Mammary epithelial cell (primary cell): Measurements from ENCODE around the gene COL4A4.

Experiments used
- EZH2 ChIP-seq: IDR thresholded peaks from 2 replicates; pipeline ENCODE4 v1.6.1; 2012; ENCODE audit warnings: low read length, inconsistent platforms, borderline replicate concordance
- TF ChIP-seq, protein P1 (sequence below), 2 donors: IDR thresholded peaks in 1 of 2; conservative IDR thresholded peaks in 1 of 2; 2 replicates each; pipeline ENCODE4 v1.5.1; 2011 to 2012; ENCODE audit warnings: inconsistent platforms in 2 of 2, low read length in 2 of 2, mild to moderate bottlenecking in 2 of 2, control low read depth in 1 of 2, low read depth in 1 of 2; ENCODE audit not compliant: insufficient read depth in 1 of 2; ENCODE audit errors: extremely low read depth in 1 of 2

DNA sequence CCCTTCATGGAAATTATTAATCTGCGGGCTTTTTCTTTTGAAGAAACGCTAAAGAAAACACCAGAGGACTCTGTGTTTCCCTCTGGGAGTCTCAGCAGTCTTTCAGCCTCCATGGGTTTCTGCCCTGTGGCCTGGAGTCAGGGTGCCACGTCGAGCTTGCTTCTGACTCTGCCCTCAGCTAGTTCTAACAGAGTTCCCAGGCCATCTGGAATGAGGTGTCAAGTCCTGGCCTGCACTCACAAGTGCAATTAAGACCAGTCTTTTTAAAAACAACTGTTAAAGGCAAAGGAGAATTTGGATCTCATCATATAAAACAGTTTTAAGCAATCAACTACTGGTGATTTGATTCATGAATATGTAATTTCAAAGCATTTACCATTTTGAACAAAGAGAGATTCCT is 170.8 kb downstream of the COL4A4 start:
- TF ChIP-seq, protein P1, sequence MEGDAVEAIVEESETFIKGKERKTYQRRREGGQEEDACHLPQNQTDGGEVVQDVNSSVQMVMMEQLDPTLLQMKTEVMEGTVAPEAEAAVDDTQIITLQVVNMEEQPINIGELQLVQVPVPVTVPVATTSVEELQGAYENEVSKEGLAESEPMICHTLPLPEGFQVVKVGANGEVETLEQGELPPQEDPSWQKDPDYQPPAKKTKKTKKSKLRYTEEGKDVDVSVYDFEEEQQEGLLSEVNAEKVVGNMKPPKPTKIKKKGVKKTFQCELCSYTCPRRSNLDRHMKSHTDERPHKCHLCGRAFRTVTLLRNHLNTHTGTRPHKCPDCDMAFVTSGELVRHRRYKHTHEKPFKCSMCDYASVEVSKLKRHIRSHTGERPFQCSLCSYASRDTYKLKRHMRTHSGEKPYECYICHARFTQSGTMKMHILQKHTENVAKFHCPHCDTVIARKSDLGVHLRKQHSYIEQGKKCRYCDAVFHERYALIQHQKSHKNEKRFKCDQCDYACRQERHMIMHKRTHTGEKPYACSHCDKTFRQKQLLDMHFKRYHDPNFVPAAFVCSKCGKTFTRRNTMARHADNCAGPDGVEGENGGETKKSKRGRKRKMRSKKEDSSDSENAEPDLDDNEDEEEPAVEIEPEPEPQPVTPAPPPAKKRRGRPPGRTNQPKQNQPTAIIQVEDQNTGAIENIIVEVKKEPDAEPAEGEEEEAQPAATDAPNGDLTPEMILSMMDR (conservative IDR thresholded peaks at IDR 0.05 in 1 of 2, IDR thresholded peaks at IDR 0.05 in 1 of 2; ENCODE audit: extremely low read depth in 1 of 2, insufficient read depth in 1 of 2, low read depth in 1 of 2, low read length in 2 of 2), result no peak
- TF ChIP-seq EZH2, result no peak
